ENCODE measurements around the gene TMEM109.

The TMEM109 gene

DNA sequence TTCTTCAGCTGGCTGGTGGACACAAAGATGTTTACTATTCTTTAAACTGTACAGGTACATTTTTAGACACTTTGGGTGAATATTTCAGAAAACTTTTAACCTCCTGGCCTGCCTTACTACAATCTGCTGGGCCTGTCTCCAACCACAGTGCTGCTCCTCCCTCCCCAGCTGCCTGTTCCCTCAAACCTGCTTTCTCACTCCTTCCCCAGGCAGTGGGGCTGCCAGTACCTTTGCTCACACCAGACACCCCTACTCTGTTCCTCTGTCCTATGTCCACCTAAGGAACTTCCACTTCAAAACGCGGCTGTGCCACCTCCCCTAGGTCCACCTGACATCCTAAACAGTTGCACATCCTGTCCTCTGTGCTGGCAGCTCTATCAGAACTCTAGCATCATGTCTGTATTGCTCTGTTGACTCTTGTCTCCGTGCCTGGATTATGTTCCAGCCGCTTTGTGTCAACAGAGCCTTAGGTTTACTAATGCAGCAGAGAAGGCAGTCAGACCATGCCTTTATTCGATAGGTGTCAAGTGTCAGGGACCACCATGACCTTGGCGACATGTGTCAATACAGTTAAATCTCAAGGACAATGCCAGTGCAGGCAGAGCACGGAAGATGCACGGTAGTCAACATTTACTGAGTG is 33.2 kb upstream of the TMEM109 start:
- no peak for TF ChIP-seq CTCF (IDR thresholded peaks at IDR 0.05)

GRCh38 chr11:60887556-60887955 is 26.4 kb upstream of the TMEM109 start:
- peak; percentile 58 for TF ChIP-seq CTCF (IDR thresholded peaks at IDR 0.05)

- TF ChIP-seq CTCF (IDR thresholded peaks at IDR 0.05), result no peak
These were observed 24.1 kb upstream of the TMEM109 start for GRCh38 chr11:60889869-60890311.

- no peak for TF ChIP-seq CTCF (IDR thresholded peaks at IDR 0.05)
These were observed 23.3 kb upstream of the TMEM109 start for GRCh38 chr11:60890696-60891095.

GRCh38 chr11:60891103-60891741 is 22.7 kb upstream of the TMEM109 start:
- no peak for TF ChIP-seq CTCF (IDR thresholded peaks at IDR 0.05)

DNA sequence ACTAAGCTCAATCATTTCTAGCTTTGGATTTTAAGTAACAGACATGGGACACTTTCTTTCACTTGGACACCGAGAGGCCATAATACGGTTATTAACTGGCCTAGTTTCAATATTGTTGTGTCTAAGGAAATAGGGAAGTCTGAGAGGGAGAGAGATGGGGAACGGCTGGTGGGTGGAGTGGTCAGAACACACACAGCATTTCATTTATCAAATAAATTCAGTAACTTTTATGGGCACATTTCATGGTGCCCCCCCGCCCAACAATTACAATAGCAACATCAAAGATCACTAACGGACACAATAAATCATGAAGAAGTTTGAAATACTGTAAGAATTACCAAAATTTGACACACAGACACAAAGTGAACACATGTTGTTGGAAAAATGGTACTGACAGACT is 18.3 kb upstream of the TMEM109 start:
- no peak for TF ChIP-seq CTCF (IDR thresholded peaks at IDR 0.05)

DNA sequence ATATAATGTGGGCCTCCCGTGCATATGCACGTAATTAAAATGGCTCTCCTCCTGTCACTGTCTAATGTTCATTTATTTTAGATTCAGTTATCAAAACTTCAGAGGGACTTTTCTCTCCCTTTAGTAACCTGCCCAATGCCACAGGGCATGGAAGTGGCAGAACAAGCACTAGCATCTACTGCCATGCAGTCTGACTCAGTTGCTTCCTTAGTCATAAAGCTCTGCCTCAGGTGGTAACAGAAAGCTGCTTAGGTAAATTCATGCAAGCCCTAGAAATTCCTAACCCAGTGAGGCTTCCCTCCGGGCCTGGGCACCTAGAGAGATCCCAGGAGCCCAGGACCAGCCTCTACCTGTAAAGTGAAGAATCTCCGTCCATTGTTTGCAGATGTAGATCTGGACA is 16.5 kb upstream of the TMEM109 start:
- no peak for TF ChIP-seq CTCF (IDR thresholded peaks at IDR 0.05)

Measured in LNCAP (cell line).